ENCODE results near the gene PIK3C3.

- no peak for TF ChIP-seq CTCF (IDR thresholded peaks at IDR 0.05; ENCODE audit: low read length)
- no peak for TF ChIP-seq EZH2 (IDR thresholded peaks at IDR 0.05; ENCODE audit: borderline replicate concordance, low read length)
Observed at GRCh38 chr18:41923446-41923845, 31.6 kb upstream of the PIK3C3 start.
